ENCODE data around the gene GRPEL2. TPM values are rescaled to one million over a fixed set of nuclear protein-coding genes. Genes with fewer than 3 reads are reported as not detected.

Gene GRPEL2
- total RNA-seq, 1 experiment from 2014 or later, result 23.3 TPM

DNA sequence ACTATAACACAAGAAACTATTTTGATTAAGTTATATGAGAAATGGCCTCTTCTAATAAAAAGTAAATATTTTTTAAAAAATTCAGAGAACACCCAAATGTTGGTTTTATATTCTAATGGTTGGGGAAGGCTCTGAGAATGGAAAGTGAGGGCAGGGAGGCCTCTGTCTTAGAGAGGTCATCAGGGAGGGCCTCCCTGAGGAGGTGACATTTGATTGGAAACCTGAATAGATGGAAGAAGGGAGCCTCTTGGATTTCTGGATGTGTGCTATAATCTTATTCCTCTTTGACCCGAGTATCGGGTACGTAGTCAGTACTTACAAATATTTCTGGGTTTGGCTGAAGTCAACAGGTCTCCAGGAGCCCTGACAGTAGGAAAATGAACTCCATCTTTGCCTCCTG lies 26.1 kb upstream of the GRPEL2 start:
- DNase-seq (ENCODE audit: low spot score), result no peak

DNA sequence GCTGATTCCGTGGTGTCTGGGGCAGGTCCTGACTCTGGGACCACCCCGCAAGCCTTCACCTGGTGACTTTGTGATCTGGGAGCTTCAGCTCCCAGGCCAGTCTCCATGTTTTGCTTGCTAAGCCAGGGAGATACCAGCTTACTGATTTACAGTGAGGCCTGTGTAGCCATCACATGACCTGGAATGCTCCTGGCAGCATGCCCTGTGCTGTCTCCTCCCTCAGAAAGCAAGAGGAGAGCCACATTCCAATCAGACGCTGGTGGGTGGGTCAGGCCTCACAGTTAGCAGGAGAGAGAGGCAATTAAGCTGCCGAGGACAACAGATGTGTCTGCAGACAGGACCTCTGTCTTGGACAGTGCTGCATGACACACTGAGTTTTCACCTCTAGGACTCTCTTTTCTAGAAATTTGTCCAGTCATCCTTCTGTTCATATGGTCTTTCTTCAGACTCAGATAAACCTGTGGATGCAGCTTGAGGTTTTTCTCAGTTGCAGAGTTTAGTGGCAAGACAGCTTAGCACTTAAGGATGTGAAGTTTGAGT lies 24.4 kb upstream of the GRPEL2 start:
- peak; percentile 98 for DNase-seq (ENCODE audit: low spot score)

DNA sequence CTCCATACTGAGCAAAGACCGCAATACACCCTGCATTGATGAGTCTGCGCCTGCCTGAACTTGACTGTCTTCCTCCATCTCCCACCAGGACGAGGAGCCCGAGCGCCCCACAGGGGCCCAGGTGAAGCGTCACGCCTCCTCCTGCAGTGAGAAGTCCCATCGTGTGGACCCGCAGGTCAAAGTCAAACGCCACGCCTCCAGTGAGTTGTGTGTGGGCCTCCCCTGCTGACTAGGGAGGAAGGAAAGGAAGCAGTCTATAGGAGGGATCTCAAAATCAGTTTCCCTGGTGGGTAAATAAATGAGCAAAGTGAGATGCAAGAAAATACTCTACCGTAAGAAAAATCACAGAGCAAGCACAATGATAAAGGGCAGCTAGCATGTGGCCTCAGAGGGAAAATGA lies 22.8 kb upstream of the GRPEL2 start:
- DNase-seq (ENCODE audit: low spot score), result no peak

DNA sequence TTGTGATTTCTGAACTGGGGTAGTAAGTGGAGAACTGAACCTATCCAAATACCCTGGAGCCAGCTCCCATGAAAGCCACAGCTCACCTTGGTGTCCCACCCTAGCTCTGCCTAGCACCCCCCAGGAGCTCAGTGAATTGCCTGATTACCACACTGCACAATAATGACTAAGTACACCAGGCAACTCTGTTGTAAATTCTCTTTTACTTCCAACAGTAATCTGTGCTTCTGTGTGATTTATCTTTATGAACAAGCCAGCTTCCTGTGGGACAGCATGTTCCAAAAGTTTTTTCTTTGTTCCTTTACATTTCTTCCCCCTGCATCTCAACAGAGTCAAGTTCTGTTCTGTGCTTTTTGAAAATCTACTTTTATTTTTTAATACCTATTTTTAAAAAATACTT lies 22.1 kb upstream of the GRPEL2 start:
- no peak for DNase-seq (ENCODE audit: low spot score)

DNA sequence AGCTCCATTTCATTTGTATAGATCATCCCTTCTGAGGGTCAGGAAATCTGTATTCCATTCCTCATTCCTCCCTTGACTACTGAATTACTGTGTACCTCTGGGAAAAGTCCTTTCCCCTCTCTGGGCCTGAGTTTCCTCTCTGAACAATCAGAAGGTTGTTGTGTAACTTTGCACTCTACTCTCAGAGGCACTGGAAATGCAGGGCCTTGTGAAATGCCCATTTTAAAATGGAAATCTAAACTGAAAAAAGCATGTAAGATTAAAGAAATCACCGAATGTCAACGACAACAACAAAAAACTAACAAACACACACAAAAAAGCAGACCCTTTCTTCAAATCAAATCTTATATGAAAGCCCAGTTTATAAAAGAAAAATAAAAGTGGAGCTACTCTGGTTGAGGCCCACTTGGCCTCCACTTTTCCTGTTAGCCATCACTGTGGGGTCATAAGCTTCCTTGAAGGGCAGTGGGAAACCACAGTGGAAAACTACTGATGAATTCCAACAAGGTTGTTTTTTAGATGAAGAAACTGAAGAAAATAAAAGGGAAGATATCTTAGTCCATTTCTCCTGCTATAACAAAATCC lies 21.6 kb upstream of the GRPEL2 start:
- DNase-seq (ENCODE audit: low spot score), result no peak

DNA sequence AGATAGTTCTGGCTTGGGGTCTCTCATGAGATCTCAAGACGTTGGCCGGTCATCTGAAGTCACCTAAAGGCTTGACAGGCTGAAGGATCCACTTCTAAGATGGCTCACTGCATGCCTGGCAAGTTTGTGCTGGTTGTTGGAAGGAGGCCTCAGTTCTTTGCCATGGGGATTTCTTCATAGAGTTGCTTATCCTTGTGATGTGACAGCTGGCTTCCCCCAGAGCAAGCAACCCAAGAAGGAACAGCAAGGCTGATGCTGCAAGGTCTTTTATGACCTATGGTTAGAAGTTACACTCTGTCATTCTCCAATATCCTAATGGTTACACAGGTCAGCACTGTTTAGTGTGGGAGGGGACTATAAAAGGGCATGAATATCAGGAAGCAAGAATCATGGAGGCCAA lies 20.7 kb upstream of the GRPEL2 start:
- DNase-seq (ENCODE audit: low spot score), result no peak

DNA sequence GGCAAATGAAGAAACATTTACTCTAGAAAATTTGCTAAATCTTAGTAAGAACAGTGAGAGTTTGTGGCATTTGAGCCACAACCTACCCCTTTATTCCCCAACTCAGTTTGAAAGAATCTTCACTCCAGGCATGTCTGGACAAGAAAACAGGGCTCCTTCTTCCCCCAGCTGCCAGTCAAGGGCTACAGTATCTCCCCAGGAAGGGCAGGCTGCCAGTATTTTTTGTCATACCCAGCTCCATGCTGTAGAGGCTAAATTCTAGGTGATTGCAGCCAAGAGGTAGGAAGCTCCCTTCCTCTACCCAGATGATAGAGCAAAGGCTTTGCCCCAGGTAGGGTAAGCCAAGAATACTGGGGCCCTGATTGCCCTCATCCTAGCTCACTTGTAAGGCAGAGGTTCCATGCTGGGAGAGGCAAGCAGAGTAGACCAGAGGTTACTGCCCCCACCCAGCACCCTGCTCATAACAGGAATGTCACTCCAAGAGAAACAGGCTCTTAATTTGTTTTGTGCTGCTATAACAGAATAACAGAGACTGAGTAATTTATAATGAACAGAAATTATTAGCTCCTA lies 20.0 kb upstream of the GRPEL2 start:
- DNase-seq (ENCODE audit: low spot score), result no peak

DNA sequence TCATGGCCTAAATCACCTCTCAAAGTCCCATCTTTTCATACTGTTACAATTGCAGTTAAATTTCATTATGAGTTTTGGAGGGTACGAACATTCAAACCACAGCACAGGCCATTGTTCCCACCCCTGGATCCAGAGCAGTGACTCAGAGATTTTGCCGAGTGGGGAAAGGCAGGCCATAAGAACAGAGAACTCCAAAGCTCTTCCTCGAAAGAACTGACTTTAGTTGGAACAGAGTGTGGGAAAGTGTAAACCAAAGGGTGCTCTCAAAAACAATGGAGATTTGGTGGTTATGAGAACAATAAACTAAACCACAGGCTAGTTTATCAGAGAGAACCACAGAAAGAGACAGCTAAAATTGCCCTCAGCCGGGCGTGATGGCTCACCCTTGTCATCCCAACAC lies 19.4 kb upstream of the GRPEL2 start:
- peak; percentile 41 for DNase-seq (ENCODE audit: low spot score)

DNA sequence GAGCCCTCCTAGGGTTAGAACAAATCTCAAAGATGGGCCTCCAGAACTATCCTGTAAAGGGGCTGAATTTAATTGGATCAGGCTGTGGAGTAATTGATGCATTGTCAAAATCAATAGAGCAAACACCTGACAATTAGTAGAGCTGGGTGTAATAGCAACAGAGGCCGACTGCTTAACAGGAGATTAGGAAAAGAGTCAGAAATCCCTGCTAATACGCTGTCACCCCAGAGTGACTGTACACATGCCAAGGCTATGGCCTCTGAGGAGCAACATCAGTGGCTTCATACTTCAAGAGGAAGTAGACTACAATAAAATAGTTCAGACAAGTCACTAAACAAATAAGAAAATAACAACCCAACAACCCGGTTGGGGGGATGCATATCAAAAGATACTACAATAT lies 18.7 kb upstream of the GRPEL2 start:
- DNase-seq (ENCODE audit: low spot score), result no peak

DNA sequence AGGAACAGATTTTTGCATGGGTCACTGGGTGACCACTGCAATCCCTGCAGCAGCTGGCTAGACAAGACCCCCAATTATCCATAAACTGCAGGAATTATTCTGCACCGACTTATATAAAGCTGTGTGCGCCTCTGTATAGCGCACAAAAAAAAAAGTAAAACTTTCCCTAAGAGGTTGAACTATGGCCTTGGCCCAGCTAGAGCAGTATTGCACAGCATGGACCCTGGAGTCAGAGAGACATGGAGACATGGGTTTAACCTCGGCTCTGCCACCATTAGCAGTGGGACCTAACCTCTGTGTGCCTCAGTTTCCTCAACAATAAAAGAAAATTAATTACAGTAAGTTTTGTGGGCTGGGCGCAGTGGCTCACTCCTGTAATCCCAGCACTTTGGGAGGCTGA lies 17.1 kb upstream of the GRPEL2 start:
- no peak for DNase-seq (ENCODE audit: low spot score)

DNA sequence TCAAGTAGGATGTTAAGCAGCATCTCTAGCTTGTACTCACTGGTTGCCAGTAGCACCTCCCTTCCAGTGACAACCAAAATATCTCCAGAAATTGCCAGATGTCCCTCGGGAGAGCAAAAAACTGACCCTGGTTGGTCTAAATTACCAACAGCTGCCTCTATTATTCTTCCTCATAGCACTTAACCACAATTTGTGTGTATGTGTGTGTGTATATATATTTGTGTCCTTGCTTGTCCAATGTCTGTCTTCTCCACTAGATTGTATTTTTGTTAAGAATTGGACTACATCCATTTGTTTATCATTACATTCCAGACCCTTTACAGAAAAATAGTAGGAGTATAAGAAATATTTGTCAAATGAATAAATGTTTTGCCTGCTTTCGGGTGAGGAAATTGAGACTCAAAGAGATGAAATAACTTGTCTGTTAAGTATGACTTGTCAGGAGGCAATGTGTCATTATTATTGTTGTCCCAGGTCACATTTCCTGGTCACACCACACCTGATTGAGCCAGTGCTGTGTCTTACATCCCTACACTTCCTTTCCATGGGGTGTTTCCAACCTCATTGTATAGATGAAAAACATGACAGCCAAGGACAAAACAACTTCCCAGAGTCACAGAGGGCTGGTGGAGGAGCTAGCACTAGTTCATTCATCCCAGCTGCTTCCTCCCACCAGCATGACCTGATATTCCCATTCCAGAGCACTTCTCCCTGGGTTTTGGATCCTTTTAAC lies 11.4 kb upstream of the GRPEL2 start:
- no peak for DNase-seq (ENCODE audit: low spot score)

DNA sequence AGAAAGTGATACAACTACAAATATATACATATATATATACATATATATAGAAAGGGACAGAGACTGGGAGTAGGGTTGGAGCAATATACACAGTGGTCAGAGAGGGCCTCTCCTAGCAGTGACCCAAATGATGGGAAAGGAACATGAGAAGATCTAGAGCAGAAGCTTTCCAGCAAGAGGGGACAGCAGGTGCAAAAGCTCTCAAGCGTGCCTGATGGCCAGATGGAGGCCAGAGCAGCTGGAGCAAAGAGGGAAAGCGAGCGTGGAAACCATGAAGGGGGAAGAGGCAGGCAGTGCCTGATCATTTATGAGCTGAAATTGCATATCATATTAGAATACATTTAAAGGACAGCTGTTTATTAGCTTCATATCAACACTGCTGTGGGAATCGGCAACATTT lies 7.6 kb upstream of the GRPEL2 start:
- no peak for DNase-seq (ENCODE audit: low spot score)

DNA sequence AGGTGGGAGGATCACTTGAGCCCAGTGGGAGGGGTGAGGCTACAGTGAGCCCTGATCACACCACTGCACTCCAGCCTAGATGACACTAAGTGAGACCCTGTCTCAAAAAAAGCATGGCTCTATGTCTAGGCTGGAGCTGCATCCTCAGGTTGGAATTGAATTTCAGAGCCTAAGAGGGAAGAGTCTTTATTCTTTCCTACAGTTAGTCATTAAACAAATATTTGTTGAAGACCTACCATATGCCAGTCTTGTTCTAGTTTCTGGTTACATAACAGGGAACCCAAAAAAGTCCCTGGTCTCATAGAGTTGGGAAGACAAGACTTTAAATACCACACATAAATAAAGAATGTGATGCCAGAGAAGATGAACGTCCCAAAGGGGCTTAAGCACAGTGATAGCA lies 6.9 kb upstream of the GRPEL2 start:
- no peak for DNase-seq (ENCODE audit: low spot score)

DNA sequence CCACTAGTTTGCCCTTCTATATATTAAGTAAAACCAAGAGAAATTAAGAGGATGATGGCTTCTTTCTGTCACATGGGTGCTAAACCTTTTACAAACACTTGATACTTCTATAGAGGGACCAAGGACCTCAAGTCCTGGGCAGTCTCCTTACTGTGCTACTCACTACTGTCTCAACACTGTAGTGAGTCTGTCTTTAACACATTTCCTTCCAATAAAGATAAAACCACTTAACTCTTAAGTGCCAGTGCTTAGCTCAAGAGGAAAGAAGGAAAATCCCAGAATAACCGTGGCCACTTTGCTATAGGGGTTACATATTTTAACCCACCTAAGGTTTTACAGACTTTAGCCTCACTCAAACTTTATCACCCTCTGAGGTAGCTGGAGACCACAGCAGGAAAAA lies 4.4 kb upstream of the GRPEL2 start:
- DNase-seq (ENCODE audit: low spot score), result no peak

DNA sequence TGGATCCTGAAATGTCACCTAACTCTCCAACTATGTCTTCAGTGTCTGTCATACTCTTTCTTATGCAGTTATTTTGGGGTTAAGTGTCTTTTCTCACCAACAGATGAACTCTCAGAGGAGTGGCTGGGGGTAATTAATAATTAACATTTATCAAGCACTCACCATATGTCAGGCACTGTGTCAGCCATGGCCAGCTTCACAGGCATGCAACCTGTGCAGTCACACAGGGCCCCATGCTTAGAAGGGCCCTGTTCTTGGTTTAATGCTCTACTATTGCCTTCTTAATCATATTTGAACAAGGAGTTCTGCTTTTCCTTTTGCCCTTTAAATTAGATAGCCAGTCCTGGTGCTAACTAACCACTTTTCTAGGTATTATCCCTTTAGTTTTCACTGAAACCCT lies 3.4 kb upstream of the GRPEL2 start:
- DNase-seq (ENCODE audit: low spot score), result no peak

DNA sequence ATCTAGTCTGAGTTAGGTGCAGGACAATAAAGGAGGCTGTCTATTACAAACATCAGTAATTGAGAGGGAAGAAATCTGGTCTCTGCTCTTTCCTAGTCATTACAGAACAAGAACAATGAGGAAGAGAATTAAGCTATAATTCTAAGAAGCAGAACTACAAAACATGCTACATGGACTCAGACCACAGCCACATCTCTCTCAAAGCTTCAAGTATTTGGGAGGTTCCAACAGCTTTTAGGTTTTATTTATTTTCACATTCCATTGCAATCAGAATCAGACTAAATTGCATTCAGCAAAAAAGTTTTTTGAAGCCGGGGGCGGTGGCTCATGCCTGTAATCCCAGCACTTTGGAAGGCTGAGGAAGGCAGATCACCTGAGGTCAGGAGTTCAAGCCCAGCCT lies 1.1 kb upstream of the GRPEL2 start:
- no peak for DNase-seq (ENCODE audit: low spot score)

DNA sequence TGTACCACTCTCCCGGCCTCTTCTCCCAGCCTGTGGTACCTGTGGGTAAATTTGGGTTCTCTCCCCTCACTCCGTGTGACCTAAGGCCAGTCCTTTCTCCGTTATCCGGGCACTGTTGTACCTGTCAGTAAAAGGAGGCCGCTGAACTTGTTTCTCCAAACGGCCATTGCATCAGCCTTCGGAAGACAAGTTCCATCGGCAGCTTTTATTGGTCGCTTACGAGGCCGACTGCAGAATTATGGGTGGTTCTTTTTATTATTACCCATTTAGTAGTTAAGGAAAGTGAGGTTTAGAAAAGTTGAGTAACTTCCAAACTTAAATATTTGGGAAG lies 558 bp downstream of the GRPEL2 start:
- DNase-seq (ENCODE audit: low spot score), result no peak

DNA sequence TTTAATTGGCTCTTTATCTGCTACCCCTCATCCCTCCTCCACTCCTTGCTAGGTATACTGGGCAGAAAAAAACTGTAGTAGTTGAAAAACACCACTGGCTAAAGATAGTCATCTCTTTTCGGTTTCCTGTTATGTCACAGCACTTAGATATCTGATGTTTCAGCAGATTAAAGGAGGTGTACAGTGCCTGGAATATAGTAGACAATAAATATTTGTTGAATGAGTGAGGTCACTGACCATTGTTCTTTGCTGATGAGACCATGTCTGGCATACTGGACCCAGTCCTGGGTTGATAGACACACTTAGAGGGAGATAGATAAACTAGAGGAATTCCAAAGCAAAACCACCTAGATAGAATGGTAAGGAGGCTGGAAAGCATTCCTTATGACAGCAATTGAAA lies 3.2 kb downstream of the GRPEL2 start:
- DNase-seq (ENCODE audit: low spot score), result no peak

DNA sequence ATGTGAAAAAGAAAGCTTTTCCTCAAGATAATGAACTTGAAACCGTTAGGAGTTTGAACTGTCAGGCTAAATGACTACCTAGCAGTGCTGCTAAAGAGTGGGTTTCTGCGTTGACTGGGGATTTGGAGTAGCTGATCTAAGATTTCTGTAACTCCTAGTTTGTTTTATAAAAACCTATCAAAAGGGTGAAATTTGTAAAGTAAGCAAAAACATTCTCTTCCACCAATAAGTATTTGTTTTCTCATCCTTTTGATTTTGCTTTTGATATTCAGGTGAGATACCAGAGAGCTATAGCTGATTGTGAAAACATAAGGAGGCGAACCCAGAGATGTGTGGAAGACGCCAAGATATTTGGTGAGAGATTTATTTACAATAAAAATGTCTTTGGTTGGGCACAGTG lies 4.1 kb downstream of the GRPEL2 start:
- DNase-seq (ENCODE audit: low spot score), result no peak

DNA sequence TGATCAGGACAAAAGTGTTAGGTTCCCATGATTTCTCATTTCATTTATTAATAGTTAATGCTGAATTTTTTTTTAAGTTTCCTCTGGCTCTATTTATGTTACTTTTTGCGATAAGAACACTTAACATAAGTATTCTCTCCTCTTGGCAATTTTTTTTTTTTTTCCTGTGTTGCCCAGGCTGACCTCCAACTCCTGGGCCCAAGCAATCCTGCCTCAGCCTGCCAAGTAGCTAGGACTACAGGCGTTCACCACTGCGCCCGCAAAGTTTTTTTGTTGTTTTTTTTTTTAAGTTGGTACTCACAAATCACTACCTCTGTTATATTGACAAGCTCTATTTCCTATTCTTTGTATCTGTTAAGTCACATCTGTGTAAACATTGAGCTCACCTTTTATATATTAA lies 6.9 kb downstream of the GRPEL2 start:
- no peak for DNase-seq (ENCODE audit: low spot score)

DNA sequence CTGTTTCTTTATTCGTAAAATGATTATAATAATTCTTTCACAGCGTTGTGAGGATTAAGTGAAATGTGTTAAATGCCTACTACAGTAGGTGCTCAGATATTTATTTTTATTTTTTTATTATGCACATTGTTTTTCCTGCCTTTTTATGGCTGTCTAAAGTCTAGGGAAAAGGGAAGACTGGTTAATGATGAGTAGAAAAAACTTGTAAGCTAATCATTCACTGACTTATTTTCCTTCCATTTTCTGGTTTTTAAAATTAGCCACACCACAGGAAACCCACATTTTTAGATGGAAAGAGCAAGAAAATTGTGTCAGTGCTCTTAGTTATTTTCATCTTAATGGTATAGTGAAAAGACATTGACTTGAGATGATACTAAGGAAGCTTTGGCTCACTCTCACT lies 8.6 kb downstream of the GRPEL2 start:
- no peak for DNase-seq (ENCODE audit: low spot score)

DNA sequence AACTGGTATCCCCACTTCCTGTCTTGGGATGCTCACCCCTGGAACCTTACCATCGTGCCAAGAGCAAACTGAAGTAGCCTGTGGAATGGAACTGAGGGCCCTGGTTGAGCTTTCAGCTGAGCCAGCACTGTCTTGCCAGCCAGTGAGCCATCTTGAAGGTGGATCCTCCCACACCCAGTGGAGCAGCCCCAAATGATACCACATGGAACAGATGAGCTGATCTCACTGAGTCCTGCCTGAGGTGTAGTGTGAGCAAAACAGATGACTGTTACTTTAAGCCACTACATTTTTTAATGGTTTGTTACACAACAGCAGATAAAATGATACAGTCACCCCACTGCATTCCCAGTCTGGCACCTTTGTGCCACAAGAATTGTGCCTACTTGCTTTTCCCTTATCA lies 10.4 kb downstream of the GRPEL2 start:
- DNase-seq (ENCODE audit: low spot score), result no peak

DNA sequence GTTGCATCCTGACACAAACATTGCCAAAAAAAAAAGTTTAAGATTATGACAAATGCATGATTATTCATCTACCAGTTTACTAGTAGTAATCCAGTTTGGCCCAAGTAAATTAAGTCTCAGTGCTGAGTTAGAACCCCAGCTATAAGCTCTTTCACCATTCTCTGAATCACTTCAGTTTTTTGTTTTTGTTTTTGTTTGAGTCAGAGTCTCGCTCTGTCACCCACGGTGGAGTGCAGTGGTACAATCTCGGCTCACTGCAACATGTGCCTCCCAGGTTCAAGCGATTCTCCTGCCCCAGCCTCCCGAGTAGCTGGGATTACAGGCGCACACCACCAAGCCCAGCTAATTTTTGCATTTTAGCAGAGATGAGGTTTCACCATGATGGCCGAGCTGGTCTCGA lies 11.1 kb downstream of the GRPEL2 start:
- DNase-seq (ENCODE audit: low spot score), result no peak
